ENCODE data around the gene CEP112. TPM values are rescaled to one million over a fixed set of nuclear protein-coding genes. Genes with fewer than 3 reads are reported as not detected.

The CEP112 gene
- total and polyA plus RNA-seq, 10 of the 15 experiments (the other 5 are each of a cell fraction or from before 2014, with no cell fraction given) = 0.11 to 3.8 (median 0.32) TPM; not detected in 1

GRCh38 chr17:65776890-65777289 is 415.0 kb downstream of the CEP112 start:
- 10% methylated on average over 3 of the region's 3 CpGs for WGBS (ENCODE audit: insufficient coverage, insufficient replicate concordance, low lambda C conversion rate, missing lambda C conversion rate)
- Histone ChIP-seq H3K4me2 (ENCODE audit: control insufficient read depth, insufficient read depth) (no peak overlapping the region), H3K27ac (ENCODE audit: control insufficient read depth, insufficient read depth) (no peak overlapping the region), H3K9me3 (replicated peaks; ENCODE audit: control insufficient read depth, insufficient read depth, low read length) (no peaks in the 10 kb centered on the region), H3K4me1 (ENCODE audit: control insufficient read depth, insufficient read depth, low read length) (no peaks in the 10 kb centered on the region), H3K4me3 (no peak overlapping the region), H2AFZ (ENCODE audit: control insufficient read depth, low read depth, low read length) (no peak overlapping the region), H3K9ac (ENCODE audit: control insufficient read depth, insufficient read depth, low read length) (no peak overlapping the region), H3K27me3 (replicated peaks in 1 of 2; ENCODE audit: control insufficient read depth in 2 of 2, insufficient read depth in 2 of 2, low read length in 1 of 2) (no peaks in the 10 kb centered on the region), H3K79me2 (ENCODE audit: control insufficient read depth, insufficient read depth, low read length) (no peaks in the 10 kb centered on the region), H3K36me3 (ENCODE audit: control insufficient read depth in 2 of 2, insufficient read depth in 2 of 2, low read length in 1 of 2) (no peaks in the 10 kb centered on the region), H4K20me1 (ENCODE audit: control insufficient read depth, insufficient read depth) (no peaks in the 10 kb centered on the region)
- RAD21 ChIA-PET (ENCODE audit: unreplicated experiment) = interaction anchor here (0.9 kb wide), 1 partner anchor 17 kb away, joined by 3 read pairs; no protein-coding TSS in a partner anchor
- intact Hi-C loops (cut with micrococcal nuclease; ENCODE audit: unreplicated experiment) (no loop called here), in situ Hi-C loops (cut with MboI) (no loop called here)
- CTCF ChIA-PET = no interaction called here
- SMC1A ChIA-PET (ENCODE audit: uncharacterized antibody, unreplicated experiment) = no interaction called here
- FAIRE-seq = no peak
- no peak for DNase-seq (ENCODE audit: low read depth, low spot score)
- BruUV-seq (replicated peaks) = no TSS peak
- POLR2A ChIA-PET = interaction anchor here (0.6 kb wide), 1 partner anchor 745 kb away, joined by 4 read pairs; no protein-coding TSS in a partner anchor
- ATAC-seq = no peak
- TF ChIP-seq ZNF207 (IDR thresholded peaks at IDR 0.05; ENCODE audit: borderline replicate concordance) = no peak
- no peak for TF ChIP-seq GATAD2B (conservative IDR thresholded peaks at IDR 0.05; ENCODE audit: low read depth)
- TF ChIP-seq CBX3 (IDR thresholded peaks at IDR 0.05; ENCODE audit: borderline replicate concordance, low read depth) = no peak
- no peak for TF ChIP-seq ATF3 (IDR thresholded peaks at IDR 0.05; ENCODE audit: borderline replicate concordance, extremely low read depth, low read depth, low read length)
- TF ChIP-seq STAT1 (conservative IDR thresholded peaks at IDR 0.05) = no peak
- no peak for TF ChIP-seq KLF5 (IDR thresholded peaks at IDR 0.05; ENCODE audit: partially characterized antibody)
- TF ChIP-seq IRF3 (IDR thresholded peaks at IDR 0.05) = no peak
- no peak for TF ChIP-seq LARP7 (IDR thresholded peaks at IDR 0.05)
- TF ChIP-seq EZH2 (IDR thresholded peaks at IDR 0.05; ENCODE audit: borderline replicate concordance, control insufficient read depth, low read depth, low read length) = no peak
- no peak for TF ChIP-seq FOS (IDR thresholded peaks at IDR 0.05; ENCODE audit: borderline replicate concordance, extremely low read depth, insufficient read length)
- TF ChIP-seq ZBTB40 (IDR thresholded peaks at IDR 0.05; ENCODE audit: borderline replicate concordance) = no peak
- TF ChIP-seq SPI1 (IDR thresholded peaks at IDR 0.05; ENCODE audit: borderline replicate concordance, insufficient read depth, low read depth, low read length) = no peak
- TF ChIP-seq EGR1 (IDR thresholded peaks at IDR 0.05; ENCODE audit: borderline replicate concordance in 1 of 2, low read depth in 2 of 2, low read length in 2 of 2) = no peak
- TF ChIP-seq CHD2 (IDR thresholded peaks at IDR 0.05; ENCODE audit: borderline replicate concordance, low read depth, low read length) = no peak
- no peak for TF ChIP-seq SREBF1 (IDR thresholded peaks at IDR 0.05; ENCODE audit: low read length)
- no peak for TF ChIP-seq RAD21 (IDR thresholded peaks at IDR 0.05; ENCODE audit: insufficient read depth, low read depth, low read length)
- no peak for TF ChIP-seq NRF1 (conservative IDR thresholded peaks at IDR 0.05; ENCODE audit: low read depth, low read length)
- no peak for TF ChIP-seq CTCF (IDR thresholded peaks at IDR 0.05 in 2 of 3, conservative IDR thresholded peaks at IDR 0.05 in 1 of 3; ENCODE audit: control insufficient read depth in 2 of 3, extremely low read depth in 1 of 3, insufficient read depth in 1 of 3, low read depth in 3 of 3, low read length in 3 of 3)

Data from GM12878 (cell line).